Stimulated activated memory B cell treated with anti-CD40 and anti-IgM and Interleukin-4, amounts not matched to agents 10 μg/mL and 1 μg/mL and 100 μg/mL, for 72 hours (primary cell): Measurements from ENCODE around the gene DHX36.

Experiments
- ATAC-seq: fragments of 150-1000 bp; cut with Tn5 transposase; 2 replicates; pipeline ENCODE4 v1.10.0; 2021
- H3K27ac Mint-ChIP-seq: one replicate; pipeline ENCODE4 v1.8.0; 2022; ENCODE audit warnings: mild to moderate bottlenecking, mixed read lengths
- H3K27me3 Mint-ChIP-seq: one replicate; pipeline ENCODE4 v1.8.0; 2022; ENCODE audit warnings: mixed read lengths
- H3K36me3 Mint-ChIP-seq: one replicate; pipeline ENCODE4 v1.8.0; 2022; ENCODE audit warnings: mixed read lengths
- H3K4me1 Mint-ChIP-seq: one replicate; pipeline ENCODE4 v1.8.0; 2022; ENCODE audit warnings: mixed read lengths
- H3K4me3 Mint-ChIP-seq: one replicate; pipeline ENCODE4 v1.8.0; 2022; ENCODE audit warnings: mild to moderate bottlenecking, moderate library complexity, mixed read lengths
- H3K9me3 Mint-ChIP-seq: one replicate; pipeline ENCODE4 v1.8.0; 2022; ENCODE audit warnings: mixed read lengths

DHX36 gene

DNA sequence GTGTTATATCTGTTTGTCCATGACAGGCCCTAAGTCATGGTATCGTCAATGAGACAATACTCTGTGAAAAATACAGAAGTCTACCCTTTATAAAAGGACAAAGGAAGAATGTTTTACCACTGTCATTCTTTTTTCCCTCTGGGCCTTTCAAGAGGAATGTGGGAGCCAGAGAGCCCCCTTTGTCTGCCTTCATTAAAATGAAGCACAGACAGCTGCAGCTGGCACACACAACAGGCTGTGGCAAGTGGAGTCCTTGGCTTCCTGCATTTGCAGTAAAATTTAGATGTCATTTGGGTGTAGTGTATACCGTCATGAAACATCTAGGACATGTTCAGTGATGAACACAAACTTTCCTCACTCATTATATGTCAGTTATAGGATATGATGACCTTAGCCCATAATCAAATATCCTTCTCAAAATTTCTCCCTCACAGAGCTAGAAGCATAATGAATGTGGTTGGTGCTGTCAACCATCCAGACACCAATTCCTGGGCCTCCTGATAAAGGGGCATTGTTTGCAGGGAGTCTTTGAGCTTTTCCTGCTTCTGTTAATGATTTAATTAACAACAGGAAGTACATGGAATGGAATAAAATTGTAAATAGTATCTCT is 76.4 kb downstream of the DHX36 start:
- Mint-ChIP-seq H3K27ac (no peak overlapping the region), H3K36me3 (peaks cover 26% of the 10 kb centered on the region), H3K4me3 (no peak overlapping the region), H3K4me1 (peaks cover 2% of the 10 kb centered on the region), H3K27me3 (no peaks in the 10 kb centered on the region), H3K9me3 (no peaks in the 10 kb centered on the region)
- ATAC-seq: no peak

DNA sequence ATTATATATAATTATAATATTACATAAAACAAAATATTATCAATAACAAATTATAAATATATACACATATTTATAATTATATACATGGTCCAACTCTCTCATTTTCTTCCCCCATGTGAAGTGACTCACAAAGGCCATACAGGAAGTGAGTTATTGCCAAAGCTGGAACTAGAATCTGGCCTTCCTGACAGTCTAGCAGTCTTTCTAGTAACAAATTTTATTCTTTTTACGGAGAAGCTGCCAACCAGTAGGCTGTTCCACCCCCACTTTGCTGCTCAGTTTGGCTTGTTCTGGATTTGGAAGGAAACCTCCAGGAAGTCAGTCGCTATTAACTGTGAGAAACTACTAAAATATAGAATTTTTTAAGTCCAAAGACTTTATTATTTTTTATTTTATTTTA is 79.6 kb downstream of the DHX36 start:
- H3K36me3 Mint-ChIP-seq: peaks cover 7% of the 10 kb centered on the region
- H3K27me3 Mint-ChIP-seq: peaks cover 3% of the 10 kb centered on the region
- H3K4me3 Mint-ChIP-seq: no peak overlapping the region
- H3K27ac Mint-ChIP-seq: no peak overlapping the region
- H3K9me3 Mint-ChIP-seq: no peaks in the 10 kb centered on the region
- no peaks in the 10 kb centered on the region for H3K4me1 Mint-ChIP-seq
- ATAC-seq: no peak

DNA sequence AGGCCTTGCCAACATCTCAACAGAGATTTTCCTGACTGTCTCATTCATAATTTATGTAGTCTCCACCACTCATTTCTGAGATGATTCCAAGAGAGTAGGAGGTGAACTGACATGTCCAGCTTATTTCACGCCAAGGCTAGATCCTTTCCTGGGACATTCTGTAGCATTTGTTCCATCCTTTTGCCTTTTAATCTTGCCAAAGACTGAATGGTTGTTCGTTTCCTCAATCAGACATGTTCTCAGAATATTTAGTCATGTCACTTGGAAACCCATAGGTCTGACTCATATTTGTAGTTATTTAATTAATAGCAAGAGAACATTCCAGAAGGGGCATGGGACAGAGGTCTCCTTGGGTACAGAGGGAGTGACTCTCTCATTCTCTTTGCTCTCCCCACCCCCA is 80.9 kb downstream of the DHX36 start:
- Mint-ChIP-seq H3K27me3 (peaks cover 16% of the 10 kb centered on the region), H3K4me1 (no peaks in the 10 kb centered on the region), H3K4me3 (no peak overlapping the region), H3K9me3 (no peaks in the 10 kb centered on the region), H3K36me3 (peaks cover 7% of the 10 kb centered on the region), H3K27ac (no peak overlapping the region)
- no peak for ATAC-seq

DNA sequence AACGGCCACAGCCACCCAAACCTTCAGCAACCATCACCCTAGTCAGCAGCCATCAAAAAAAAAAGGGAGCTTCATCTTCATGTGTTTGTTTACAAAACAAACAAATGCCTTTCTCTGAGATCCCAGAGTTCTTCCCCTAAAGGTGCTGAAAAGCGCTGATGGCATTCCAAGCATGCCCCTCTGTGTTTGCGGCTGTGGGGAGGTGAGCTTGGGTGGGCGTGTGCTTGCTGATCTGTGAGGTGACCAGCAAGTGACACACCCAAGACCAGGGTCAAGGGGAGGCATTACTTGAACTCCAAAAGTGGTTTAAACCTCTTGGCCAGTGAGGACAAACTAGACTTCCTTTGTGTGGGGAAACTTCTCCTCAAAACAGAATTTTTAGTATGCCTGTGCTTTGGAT is 81.5 kb downstream of the DHX36 start:
- no peak overlapping the region for H3K27ac Mint-ChIP-seq
- H3K4me1 Mint-ChIP-seq: no peaks in the 10 kb centered on the region
- no peak for ATAC-seq
- no peak overlapping the region for H3K4me3 Mint-ChIP-seq
- peaks cover 7% of the 10 kb centered on the region for H3K36me3 Mint-ChIP-seq
- H3K9me3 Mint-ChIP-seq: no peaks in the 10 kb centered on the region
- peaks cover 16% of the 10 kb centered on the region for H3K27me3 Mint-ChIP-seq

DNA sequence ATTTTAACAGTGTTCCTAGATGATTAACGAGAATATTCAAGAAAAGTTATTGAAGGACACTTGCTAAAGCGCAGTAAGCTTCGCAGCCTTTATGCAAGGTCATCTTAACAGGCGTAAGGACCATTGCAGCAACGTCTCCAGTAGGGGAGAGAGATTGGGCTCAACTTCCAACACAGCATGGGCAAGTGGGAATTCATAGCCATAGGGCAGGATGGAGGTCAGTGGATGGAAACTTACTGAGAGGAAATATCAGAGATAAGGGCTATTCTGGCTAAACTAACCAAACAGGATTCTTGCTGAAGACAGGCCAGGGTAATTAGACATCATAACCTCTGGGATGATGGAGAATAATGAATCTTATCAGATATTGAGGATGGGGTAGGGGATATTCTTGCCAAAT is 82.8 kb downstream of the DHX36 start:
- Mint-ChIP-seq H3K27ac (no peak overlapping the region), H3K4me1 (no peaks in the 10 kb centered on the region), H3K27me3 (peaks cover 16% of the 10 kb centered on the region), H3K4me3 (no peak overlapping the region), H3K9me3 (no peaks in the 10 kb centered on the region), H3K36me3 (no peaks in the 10 kb centered on the region)
- ATAC-seq: no peak

DNA sequence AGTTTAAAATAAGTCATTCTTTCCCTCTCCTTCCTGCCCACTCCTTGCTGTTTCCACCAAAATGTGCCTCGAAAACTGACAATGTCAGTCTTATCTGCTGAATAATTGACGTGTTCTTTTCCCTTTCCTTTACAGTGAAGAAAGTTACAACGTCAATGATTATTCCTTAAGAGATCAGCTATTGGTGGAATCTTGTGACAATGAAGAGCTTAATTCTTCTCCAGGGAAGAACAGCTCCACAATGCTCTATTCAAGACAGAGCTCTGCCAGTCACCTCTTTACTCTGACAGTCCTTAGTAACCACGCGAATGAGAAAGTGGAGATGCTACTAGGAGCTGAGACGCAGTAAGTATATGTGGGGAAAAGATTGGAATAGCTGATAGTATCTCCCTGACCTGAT is 84.1 kb downstream of the DHX36 start:
- Mint-ChIP-seq H3K36me3 (no peaks in the 10 kb centered on the region), H3K4me3 (no peak overlapping the region), H3K9me3 (no peaks in the 10 kb centered on the region), H3K27me3 (peaks cover 17% of the 10 kb centered on the region), H3K4me1 (no peaks in the 10 kb centered on the region), H3K27ac (no peak overlapping the region)
- ATAC-seq: no peak

DNA sequence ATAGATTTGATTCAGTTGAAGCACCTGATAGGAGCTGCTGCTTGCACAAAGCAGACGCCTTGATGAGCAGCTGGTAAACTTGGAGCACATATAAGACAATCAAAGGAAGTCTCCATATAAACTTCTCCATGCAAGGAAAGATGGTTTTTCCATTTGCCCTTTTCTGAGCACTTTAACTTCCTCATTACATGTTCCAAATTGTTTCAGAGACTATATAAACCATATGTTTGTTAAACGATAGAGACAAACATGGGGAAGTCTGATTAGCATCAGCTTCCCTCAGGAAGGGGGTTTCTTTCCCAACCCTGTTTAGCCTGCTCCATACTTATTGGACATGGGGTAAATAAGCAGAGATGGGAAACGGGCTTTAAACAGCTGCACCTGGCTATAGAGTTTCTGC is 88.0 kb downstream of the DHX36 start:
- H3K27me3 Mint-ChIP-seq: peaks cover 36% of the 10 kb centered on the region
- no peak for ATAC-seq
- H3K9me3 Mint-ChIP-seq: no peaks in the 10 kb centered on the region
- no peak overlapping the region for H3K4me3 Mint-ChIP-seq
- no peaks in the 10 kb centered on the region for H3K36me3 Mint-ChIP-seq
- H3K4me1 Mint-ChIP-seq: no peaks in the 10 kb centered on the region
- no peak overlapping the region for H3K27ac Mint-ChIP-seq

DNA sequence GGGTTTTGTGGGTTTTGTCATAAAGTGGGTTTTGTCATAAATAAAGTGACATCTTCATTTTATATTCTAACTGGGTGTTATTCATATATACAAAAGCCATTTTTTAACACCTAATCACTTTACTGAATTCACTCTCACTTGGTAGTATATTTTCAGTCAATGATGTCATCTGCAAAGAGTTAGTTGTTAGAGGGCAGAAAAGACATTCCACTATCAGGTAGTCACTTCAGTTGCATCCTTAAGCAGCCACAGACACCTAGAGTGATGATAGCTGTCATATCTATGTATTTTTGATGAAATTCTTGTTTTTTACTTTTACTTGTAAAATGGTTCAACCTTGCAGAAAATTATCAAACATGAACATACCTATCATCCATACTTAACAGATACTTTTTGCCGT is 89.0 kb downstream of the DHX36 start:
- no peaks in the 10 kb centered on the region for H3K9me3 Mint-ChIP-seq
- ATAC-seq: no peak
- no peak overlapping the region for H3K27ac Mint-ChIP-seq
- H3K36me3 Mint-ChIP-seq: no peaks in the 10 kb centered on the region
- H3K27me3 Mint-ChIP-seq: peaks cover 36% of the 10 kb centered on the region
- no peak overlapping the region for H3K4me3 Mint-ChIP-seq
- no peaks in the 10 kb centered on the region for H3K4me1 Mint-ChIP-seq

DNA sequence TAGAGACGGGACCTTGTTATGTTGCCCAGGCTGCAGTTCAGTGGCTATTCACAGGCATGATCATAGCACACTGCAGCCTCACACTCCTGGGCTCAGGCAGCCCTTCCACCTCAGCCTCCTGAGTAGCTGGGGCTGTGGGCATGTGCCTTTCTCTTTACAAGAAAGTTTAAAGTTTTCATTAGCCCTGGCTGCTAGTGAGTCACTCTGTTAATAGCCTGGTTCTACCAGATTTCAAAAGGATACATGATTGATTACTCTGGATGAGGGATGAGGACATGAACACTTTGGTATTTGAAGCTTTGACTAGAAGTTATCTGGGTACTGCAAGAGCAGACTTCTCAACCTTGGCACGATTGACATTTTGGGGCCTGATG is 95.1 kb downstream of the DHX36 start:
- no peaks in the 10 kb centered on the region for H3K9me3 Mint-ChIP-seq
- no peak overlapping the region for H3K27ac Mint-ChIP-seq
- no peak overlapping the region for H3K4me3 Mint-ChIP-seq
- H3K4me1 Mint-ChIP-seq: no peaks in the 10 kb centered on the region
- H3K36me3 Mint-ChIP-seq: no peaks in the 10 kb centered on the region
- ATAC-seq: no peak
- H3K27me3 Mint-ChIP-seq: peaks cover 11% of the 10 kb centered on the region

DNA sequence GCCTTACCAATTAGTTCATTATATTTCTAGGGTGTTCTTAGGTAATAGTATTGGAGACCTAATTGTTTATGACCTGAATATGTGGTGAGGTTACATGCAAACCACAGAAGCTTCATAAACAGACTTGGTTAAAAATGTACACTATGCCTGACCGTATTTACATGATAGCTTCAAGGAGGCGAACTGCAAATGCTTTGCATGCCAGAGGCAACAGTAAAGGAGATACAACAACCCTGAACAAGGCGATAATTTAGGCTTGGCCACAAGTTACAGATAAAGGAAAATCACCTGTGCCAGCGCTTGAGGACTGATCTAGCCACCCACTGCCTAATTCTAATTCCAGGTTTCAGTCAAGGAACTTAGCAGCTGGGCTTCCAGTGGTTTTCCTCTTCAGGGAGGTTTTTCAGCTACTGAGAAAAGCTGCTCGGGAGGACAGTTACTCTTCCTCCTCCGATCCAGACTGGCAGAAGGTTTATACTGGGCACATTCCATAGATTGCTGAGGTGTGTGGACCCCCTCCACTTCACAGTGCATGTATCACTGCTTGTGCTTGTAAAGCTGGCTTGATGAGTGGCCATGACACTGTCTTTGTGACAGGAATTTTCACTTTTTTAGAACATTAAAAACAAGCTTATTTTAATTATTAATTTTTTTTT is 95.6 kb downstream of the DHX36 start:
- no peak overlapping the region for H3K27ac Mint-ChIP-seq
- H3K27me3 Mint-ChIP-seq: peaks cover 9% of the 10 kb centered on the region
- H3K4me1 Mint-ChIP-seq: no peaks in the 10 kb centered on the region
- ATAC-seq: no peak
- no peaks in the 10 kb centered on the region for H3K9me3 Mint-ChIP-seq
- no peaks in the 10 kb centered on the region for H3K36me3 Mint-ChIP-seq
- H3K4me3 Mint-ChIP-seq: no peak overlapping the region

DNA sequence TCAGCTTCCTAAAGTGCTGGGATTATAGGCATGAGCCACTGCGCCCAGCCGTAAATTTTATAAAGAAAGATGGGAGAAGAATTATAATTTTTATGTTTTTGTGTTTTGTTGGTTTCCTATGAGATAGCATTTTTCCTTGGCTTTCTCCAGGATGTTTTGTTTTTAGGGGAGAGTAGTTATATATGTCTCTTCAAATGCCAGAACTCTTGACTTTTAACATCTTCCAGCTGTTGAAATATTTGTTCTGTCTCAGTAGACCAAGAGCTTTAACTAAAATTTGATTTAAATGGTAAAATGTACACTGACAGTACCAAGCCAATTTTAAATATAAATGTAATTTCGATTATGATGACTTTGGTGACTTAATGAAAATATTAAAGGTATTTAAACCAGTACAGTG is 96.8 kb downstream of the DHX36 start:
- Mint-ChIP-seq H3K36me3 (no peaks in the 10 kb centered on the region), H3K4me1 (no peaks in the 10 kb centered on the region), H3K27ac (no peak overlapping the region), H3K9me3 (no peaks in the 10 kb centered on the region), H3K4me3 (no peak overlapping the region), H3K27me3 (no peaks in the 10 kb centered on the region)
- no peak for ATAC-seq

DNA sequence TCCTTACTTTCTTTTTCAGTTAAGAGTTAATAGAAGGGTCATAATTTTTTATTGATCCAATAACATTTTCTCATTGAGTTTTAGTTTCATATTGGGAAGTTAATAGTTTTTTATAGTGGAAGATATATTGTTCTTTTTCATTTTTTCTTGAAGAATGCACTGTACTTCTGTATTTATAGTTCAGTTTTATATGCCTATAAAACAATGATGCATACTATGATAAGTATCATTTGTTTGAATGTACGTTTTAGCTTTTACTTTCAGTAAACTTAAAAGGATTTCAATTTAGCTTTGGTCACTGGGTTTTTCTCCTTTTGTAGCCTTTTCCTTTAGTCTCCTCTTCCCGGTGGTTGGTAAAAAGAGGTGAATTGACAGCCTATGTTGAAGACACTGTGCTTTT is 98.8 kb downstream of the DHX36 start:
- no peak for ATAC-seq
- Mint-ChIP-seq H3K27ac (no peak overlapping the region), H3K9me3 (no peaks in the 10 kb centered on the region), H3K4me1 (no peaks in the 10 kb centered on the region), H3K27me3 (no peaks in the 10 kb centered on the region), H3K36me3 (no peaks in the 10 kb centered on the region), H3K4me3 (no peak overlapping the region)

DNA sequence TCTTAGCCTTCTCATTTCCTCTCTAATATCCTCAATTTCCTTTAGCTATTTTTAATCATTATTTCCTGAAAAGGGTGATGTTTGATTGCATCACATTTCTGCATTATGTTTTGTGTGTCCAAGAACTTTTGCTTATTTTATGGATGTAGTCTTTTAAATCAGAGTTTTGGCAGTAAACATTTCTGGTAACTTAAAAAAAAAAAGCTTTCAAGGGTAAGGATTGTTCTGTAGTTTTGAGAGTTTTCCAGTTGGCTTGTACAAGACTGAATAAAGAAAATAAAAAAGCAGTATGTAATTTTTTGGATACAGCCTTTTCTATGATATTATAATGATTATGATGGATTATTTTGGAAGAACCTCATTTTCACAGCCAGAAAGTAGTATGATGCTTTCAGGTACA is 99.4 kb downstream of the DHX36 start:
- H3K4me3 Mint-ChIP-seq: no peak overlapping the region
- H3K36me3 Mint-ChIP-seq: no peaks in the 10 kb centered on the region
- H3K4me1 Mint-ChIP-seq: no peaks in the 10 kb centered on the region
- H3K27ac Mint-ChIP-seq: no peak overlapping the region
- H3K27me3 Mint-ChIP-seq: no peaks in the 10 kb centered on the region
- no peaks in the 10 kb centered on the region for H3K9me3 Mint-ChIP-seq
- ATAC-seq: no peak

DNA sequence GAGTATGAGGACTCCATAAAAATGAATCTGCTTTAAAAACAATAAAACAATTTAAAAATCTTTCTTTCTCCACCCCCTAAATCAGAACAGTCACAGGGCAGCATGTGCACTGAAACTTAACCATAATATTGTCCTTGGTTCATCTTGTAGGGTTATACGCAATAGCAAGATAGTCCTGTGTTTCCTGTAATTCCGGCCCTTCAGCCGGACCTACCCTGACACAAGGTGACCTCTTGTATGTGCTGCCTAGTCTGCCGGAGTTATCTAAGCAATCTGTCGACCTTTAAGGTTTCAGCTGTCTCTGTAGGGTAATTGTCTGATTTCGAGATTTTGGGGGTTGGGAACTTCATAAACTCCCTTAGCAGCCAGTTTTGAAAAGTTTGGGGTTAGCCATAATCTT is 99.9 kb downstream of the DHX36 start:
- H3K36me3 Mint-ChIP-seq: no peaks in the 10 kb centered on the region

DNA sequence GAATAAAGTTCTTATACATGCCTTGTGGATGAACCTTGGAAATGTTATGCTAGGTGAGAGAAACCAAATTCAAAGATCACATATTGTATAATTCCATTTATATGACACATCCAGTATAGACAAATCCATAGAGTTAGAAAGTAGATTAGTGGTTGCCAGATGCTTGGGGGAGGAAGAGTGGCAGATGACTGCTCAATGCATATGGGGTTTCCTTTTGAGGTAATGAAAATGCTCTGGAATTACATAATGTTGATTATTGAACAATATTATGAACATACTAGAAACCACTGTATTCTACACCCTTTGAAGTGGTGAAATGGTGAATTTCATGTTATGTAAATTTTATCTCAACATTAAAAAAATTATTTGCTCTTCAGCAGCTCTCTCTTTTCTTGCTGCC is 100.8 kb downstream of the DHX36 start:
- no peaks in the 10 kb centered on the region for H3K4me1 Mint-ChIP-seq
- H3K27ac Mint-ChIP-seq: no peak overlapping the region
- H3K36me3 Mint-ChIP-seq: no peaks in the 10 kb centered on the region
- H3K9me3 Mint-ChIP-seq: no peaks in the 10 kb centered on the region
- no peak for ATAC-seq
- H3K27me3 Mint-ChIP-seq: no peaks in the 10 kb centered on the region
- H3K4me3 Mint-ChIP-seq: no peak overlapping the region

More for the DNA sequence above, 99.9 kb downstream of the DHX36 start:
- H3K4me1 Mint-ChIP-seq: no peaks in the 10 kb centered on the region
- no peaks in the 10 kb centered on the region for H3K9me3 Mint-ChIP-seq
- H3K27ac Mint-ChIP-seq: no peak overlapping the region
- no peak overlapping the region for H3K4me3 Mint-ChIP-seq
- no peaks in the 10 kb centered on the region for H3K27me3 Mint-ChIP-seq
- ATAC-seq: no peak
